Upper lobe of right lung (tissue), 1 donor: Measurements from ENCODE around the gene CAMTA2. TPM values are rescaled to one million over a fixed set of nuclear protein-coding genes. Genes with fewer than 3 reads are reported as not detected.

Source experiments
- ATAC-seq: fragments of 200-7000 bp; cut with Tn5 transposase; one replicate; pipeline ENCODE4 v1.9.1; 2020; ENCODE audit warnings: mild to moderate bottlenecking, moderate library complexity
- DNase-seq: peaks from one replicate; pipeline ENCODE4 v3.0.0-alpha.2; 2020
- H3K27ac ChIP-seq: fragments of 200-600 bp; one replicate; pipeline ENCODE4 v1.8.0; 2022
- H3K27me3 ChIP-seq: fragments of 200-600 bp; one replicate; pipeline ENCODE4 v1.8.0; 2022; ENCODE audit warnings: mild to moderate bottlenecking
- H3K36me3 ChIP-seq: fragments of 200-600 bp; one replicate; pipeline ENCODE4 v1.8.0; 2022
- H3K4me1 ChIP-seq: fragments of 200-600 bp; one replicate; pipeline ENCODE4 v1.8.0; 2022
- H3K4me3 ChIP-seq: fragments of 200-600 bp; one replicate; pipeline ENCODE4 v1.8.0; 2022; ENCODE audit warnings: mild to moderate bottlenecking
- H3K9me3 ChIP-seq: fragments of 200-600 bp; one replicate; pipeline ENCODE4 v1.8.0; 2022
- intact Hi-C: fragments of 100-400 bp; cut with DNase I; formaldehyde crosslinking; loops from one replicate; pipeline ENCODE4 v1.11.0; 2022
- total RNA-seq: library from RNA; stranded (reverse); fragmentation: NEBNext Ultra II Directional; extraction: Animal tissue kit (Norgen Biotek cat#: 25700); gene quantifications from one replicate; pipeline ENCODE4 v1.2.1, GENCODE V29; 2021
- TF ChIP-seq, protein P1 (sequence below): fragments of 200-600 bp; IDR thresholded peaks from one replicate; pipeline ENCODE4 v1.8.0; 2022; ENCODE audit warnings: antibody characterized with exemption
- donor health status: DM: no; HTN: yes; CAD: no; lungs with severe emphysema.

The CAMTA2 gene
- total RNA-seq, 1 donor from 2014 or later = 55.8 TPM

DNA sequence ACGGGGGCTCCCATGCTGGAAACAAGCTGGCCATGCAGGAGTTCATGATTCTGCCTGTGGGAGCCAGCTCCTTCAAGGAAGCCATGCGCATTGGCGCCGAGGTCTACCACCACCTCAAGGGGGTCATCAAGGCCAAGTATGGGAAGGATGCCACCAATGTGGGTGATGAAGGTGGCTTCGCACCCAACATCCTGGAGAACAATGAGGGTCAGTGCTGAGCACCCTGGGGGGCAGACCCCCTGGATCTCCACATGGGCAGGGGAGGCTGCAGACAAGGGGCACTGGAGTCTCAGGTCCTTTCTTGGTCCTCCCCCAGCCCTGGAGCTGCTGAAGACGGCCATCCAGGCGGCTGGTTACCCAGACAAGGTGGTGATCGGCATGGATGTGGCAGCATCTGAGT, 32.4 kb downstream of the CAMTA2 start:
- Histone ChIP-seq H3K27ac (no peak overlapping the region), H3K4me1 (peaks cover 15% of the 10 kb centered on the region), H3K9me3 (no peaks in the 10 kb centered on the region), H3K4me3 (no peak overlapping the region), H3K36me3 (peaks cover 17% of the 10 kb centered on the region), H3K27me3 (no peaks in the 10 kb centered on the region)
- ATAC-seq (no peak), DNase-seq (no peak)
- TF ChIP-seq, protein P1, sequence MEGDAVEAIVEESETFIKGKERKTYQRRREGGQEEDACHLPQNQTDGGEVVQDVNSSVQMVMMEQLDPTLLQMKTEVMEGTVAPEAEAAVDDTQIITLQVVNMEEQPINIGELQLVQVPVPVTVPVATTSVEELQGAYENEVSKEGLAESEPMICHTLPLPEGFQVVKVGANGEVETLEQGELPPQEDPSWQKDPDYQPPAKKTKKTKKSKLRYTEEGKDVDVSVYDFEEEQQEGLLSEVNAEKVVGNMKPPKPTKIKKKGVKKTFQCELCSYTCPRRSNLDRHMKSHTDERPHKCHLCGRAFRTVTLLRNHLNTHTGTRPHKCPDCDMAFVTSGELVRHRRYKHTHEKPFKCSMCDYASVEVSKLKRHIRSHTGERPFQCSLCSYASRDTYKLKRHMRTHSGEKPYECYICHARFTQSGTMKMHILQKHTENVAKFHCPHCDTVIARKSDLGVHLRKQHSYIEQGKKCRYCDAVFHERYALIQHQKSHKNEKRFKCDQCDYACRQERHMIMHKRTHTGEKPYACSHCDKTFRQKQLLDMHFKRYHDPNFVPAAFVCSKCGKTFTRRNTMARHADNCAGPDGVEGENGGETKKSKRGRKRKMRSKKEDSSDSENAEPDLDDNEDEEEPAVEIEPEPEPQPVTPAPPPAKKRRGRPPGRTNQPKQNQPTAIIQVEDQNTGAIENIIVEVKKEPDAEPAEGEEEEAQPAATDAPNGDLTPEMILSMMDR = no peak
- intact Hi-C loops = no loop called here

DNA sequence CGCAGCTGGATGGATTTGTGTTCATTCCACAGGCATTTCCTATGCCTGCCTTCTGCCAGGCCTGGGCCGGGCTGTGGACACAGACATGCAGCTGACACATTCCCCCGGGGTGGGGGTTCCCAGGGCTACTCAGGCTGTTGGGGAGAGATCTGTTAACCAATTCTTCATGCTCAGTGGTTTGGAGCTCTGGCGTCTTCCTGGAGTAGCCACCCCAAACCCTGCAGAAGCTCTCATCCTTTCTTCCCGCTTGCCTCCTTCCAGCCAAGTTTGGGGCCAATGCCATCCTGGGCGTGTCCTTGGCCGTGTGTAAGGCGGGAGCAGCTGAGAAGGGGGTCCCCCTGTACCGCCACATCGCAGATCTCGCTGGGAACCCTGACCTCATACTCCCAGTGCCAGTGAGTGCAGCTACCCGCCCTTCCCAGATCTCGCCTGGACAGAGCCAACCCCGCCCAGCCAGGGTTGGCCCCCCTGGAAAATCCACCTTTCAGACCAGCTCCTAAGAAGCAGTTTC, 34.0 kb downstream of the CAMTA2 start:
- Histone ChIP-seq H3K4me1 (peaks cover 15% of the 10 kb centered on the region), H3K27ac (peak overlapping the region; percentile 36), H3K27me3 (no peaks in the 10 kb centered on the region), H3K9me3 (no peaks in the 10 kb centered on the region), H3K36me3 (peaks cover under 1% of the 10 kb centered on the region), H3K4me3 (no peak overlapping the region)
- no peak for ATAC-seq
- no peak for DNase-seq
- intact Hi-C loops = no loop called here
- TF ChIP-seq, protein P1 = no peak

DNA sequence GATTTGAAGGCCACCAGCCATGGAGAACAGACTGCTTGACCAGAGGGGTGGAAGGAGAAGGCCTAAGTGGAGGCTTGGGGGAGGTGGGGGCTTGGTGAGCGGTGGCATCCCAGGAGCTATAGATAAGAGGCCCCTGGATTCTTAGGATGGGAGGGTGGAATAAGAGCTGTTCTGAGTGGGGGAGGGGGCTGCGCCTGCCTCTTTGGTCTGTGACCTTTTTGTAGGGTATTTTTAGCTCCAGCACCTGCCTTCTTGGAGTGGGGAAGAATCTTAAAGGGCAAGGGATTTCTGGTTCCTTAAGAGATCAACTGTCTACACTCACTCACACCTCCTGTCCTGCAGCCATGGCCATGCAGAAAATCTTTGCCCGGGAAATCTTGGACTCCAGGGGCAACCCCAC, 36.0 kb downstream of the CAMTA2 start:
- H3K27ac ChIP-seq = no peak overlapping the region
- H3K9me3 ChIP-seq = no peaks in the 10 kb centered on the region
- DNase-seq = no peak
- no peak overlapping the region for H3K4me3 ChIP-seq
- TF ChIP-seq, protein P1 = no peak
- H3K4me1 ChIP-seq = peaks cover 20% of the 10 kb centered on the region
- no peaks in the 10 kb centered on the region for H3K27me3 ChIP-seq
- intact Hi-C loops = no loop called here
- no peak for ATAC-seq
- peaks cover 4% of the 10 kb centered on the region for H3K36me3 ChIP-seq

DNA sequence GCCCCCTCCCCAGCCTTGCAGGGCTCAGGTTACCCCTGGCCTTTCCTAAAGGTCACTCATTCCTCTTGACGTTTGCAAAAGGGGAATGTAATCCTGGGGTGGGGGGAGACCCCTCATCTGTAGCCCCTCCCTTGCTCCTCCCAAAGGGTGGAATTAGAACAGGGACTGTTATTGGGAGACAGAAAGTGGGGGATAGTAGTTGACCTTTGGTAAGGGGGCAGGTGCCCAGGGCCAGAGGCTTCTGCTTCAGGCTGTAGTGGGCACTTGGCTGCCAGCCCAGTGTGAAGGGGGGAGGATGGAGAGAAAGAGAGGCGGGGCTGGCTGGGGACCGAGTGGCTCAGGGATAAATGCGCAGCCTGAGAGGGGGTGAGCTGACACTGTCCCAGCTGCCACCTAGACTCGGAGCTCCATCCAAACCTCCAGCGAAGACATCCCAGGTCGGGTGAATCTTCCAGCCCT, 36.7 kb downstream of the CAMTA2 start, which contains the start of gene ENO3:
Gene ENO3 (plus strand): TSS at position 374 of the 459 bp plus-strand sequence. CDS start 711 bp downstream, outside the sequence.
- Histone ChIP-seq H3K27ac (peak within 1 kb of the TSS; percentile 97), H3K36me3 (peaks cover 11% of the 10 kb centered on the region), H3K4me3 (peak within 1 kb of the TSS; percentile 99), H3K27me3 (no peaks in the 10 kb centered on the region), H3K9me3 (no peaks in the 10 kb centered on the region), H3K4me1 (peaks cover 27% of the 10 kb centered on the region)
- TF ChIP-seq, protein P1 = no peak
- intact Hi-C loops = no loop called here
- DNase-seq = no peak
- ATAC-seq = no peak

DNA sequence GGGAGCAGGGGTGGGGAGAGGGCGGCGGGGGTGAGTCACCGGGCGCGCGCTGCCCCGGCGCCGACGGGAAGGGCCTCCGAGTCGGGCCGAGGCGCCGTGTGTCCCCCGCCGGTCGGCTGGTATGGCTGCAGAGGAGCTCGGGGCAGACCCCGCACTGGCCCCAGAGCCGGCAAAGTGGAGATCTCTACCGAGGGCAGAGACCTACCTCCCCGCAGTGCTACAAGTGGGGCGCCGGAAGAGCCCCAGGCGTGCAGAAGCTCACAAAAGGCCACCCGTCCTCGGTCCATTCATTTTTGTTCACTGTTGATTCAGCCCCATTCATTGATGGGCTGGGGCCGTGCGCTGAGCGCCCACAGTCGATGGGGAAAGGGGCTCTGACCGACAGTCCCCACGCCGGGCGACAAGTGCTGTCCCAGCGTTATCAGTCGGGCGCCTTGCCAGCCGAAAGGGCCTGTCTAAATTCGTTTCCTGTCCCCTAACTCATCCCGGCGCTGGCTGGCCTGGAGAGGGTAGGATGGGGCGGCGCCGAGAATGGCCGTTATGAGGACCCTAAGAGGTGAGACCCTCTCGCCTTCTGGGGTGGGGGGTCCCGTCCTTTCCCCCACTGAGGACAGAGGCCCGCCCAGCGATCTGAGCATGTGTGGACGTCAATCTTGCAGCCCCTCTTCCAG, 37.3 kb downstream of the CAMTA2 start:
- H3K4me1 ChIP-seq = peaks cover 33% of the 10 kb centered on the region
- H3K27me3 ChIP-seq = no peaks in the 10 kb centered on the region
- H3K9me3 ChIP-seq = no peaks in the 10 kb centered on the region
- H3K36me3 ChIP-seq = peaks cover 16% of the 10 kb centered on the region
- intact Hi-C loops = no loop called here
- TF ChIP-seq, protein P1 = no peak
- peak overlapping the region; percentile 97 for H3K27ac ChIP-seq
- DNase-seq = peak; percentile 85
- ATAC-seq = no peak
- peak overlapping the region; percentile 99 for H3K4me3 ChIP-seq
